Hepatocyte (in vitro differentiated cells): ENCODE measurements around the gene RFNG. TPM values are rescaled to one million over a fixed set of nuclear protein-coding genes. Genes with fewer than 3 reads are reported as not detected.

ENCODE experiments used
- DNase-seq: peaks from one replicate; pipeline ENCODE4 v3.0.0-alpha.2; 2016; ENCODE audit warnings: low spot score
- H2AFZ ChIP-seq: fragments of 200-600 bp; sonication (generic); 2 replicates; pipeline ENCODE4 v1.6.0; 2016; ENCODE audit warnings: antibody characterized with exemption, mild to moderate bottlenecking
- H3K27ac ChIP-seq: fragments of 200-600 bp; sonication (generic); 2 replicates; pipeline ENCODE4 v1.5.1; 2016; ENCODE audit warnings: mild to moderate bottlenecking
- H3K27me3 ChIP-seq: fragments of 200-600 bp; sonication (generic); 2 replicates; pipeline ENCODE4 v1.6.1; 2016
- H3K36me3 ChIP-seq: fragments of 200-600 bp; sonication (generic); replicated peaks from 2 replicates; pipeline ENCODE4 v1.5.1; 2016; ENCODE audit warnings: low read depth; ENCODE audit not compliant: insufficient read depth
- H3K4me1 ChIP-seq: fragments of 200-600 bp; sonication (generic); 2 replicates; pipeline ENCODE4 v1.5.1; 2016; ENCODE audit warnings: mild to moderate bottlenecking, moderate library complexity; ENCODE audit not compliant: insufficient read depth
- H3K4me2 ChIP-seq: fragments of 200-600 bp; sonication (generic); 2 replicates; pipeline ENCODE4 v1.6.0; 2016
- H3K4me3 ChIP-seq: fragments of 200-600 bp; sonication (generic); 2 replicates; pipeline ENCODE4 v1.5.1; 2016; ENCODE audit warnings: mild to moderate bottlenecking
- H3K79me2 ChIP-seq: fragments of 200-600 bp; sonication (generic); 2 replicates; pipeline ENCODE4 v1.6.0; 2017; ENCODE audit warnings: mild to moderate bottlenecking
- H3K9me2 ChIP-seq: fragments of 200-600 bp; sonication (generic); replicated peaks from 2 replicates; pipeline ENCODE4 v1.6.0; 2017; ENCODE audit warnings: mild to moderate bottlenecking; ENCODE audit not compliant: insufficient read depth
- H3K9me3 ChIP-seq: fragments of 200-600 bp; sonication (generic); 2 replicates; pipeline ENCODE4 v1.5.1; 2016; ENCODE audit warnings: low read depth, mild to moderate bottlenecking
- H4K20me1 ChIP-seq: fragments of 200-600 bp; sonication (generic); 2 replicates; pipeline ENCODE4 v1.6.0; 2016; ENCODE audit warnings: mild to moderate bottlenecking; ENCODE audit not compliant: insufficient read depth, poor library complexity, severe bottlenecking
- EZH2 ChIP-seq: fragments of 200-600 bp; sonication (generic); IDR thresholded peaks from 2 replicates; pipeline ENCODE4 v1.6.1; 2016; ENCODE audit warnings: antibody characterized with exemption, mild to moderate bottlenecking, borderline replicate concordance
- EZH2phosphoT487 ChIP-seq: fragments of 200-600 bp; sonication (generic); IDR thresholded peaks from one replicate; pipeline ENCODE4 v1.6.1; 2018; ENCODE audit warnings: antibody characterized with exemption, mild to moderate bottlenecking, low read depth, moderate library complexity; ENCODE audit not compliant: unreplicated experiment, severe bottlenecking
- WGBS: methylation state at CpG from one replicate; pipeline ENCODE4 v1.1.6; 2016; ENCODE audit warnings: low lambda C conversion rate; ENCODE audit errors: missing lambda C conversion rate; 5-methylcytosine and 5-hydroxymethylcytosine counted together
- polyA plus RNA-seq: library from polyadenylated mRNA; unstranded; fragments of >200 nt; fragmentation: Nextera tagmentation; extraction: Ambion mirVana; gene quantifications from 2 replicates; pipeline ENCODE4 v1.2.1, GENCODE V29; 2016
- total RNA-seq: library from RNA; depleted of rRNA; stranded (reverse); fragments of >200 nt; gene quantifications from 2 replicates; pipeline ENCODE4 v1.2.3, GENCODE V29; 2014
- TF ChIP-seq, protein P1 (sequence below): fragments of 200-600 bp; sonication (generic); IDR thresholded peaks from 2 replicates; pipeline ENCODE4 v1.5.1; 2016; ENCODE audit warnings: antibody characterized with exemption, mild to moderate bottlenecking; ENCODE audit not compliant: poor library complexity

The RFNG gene
- total and polyA plus RNA-seq, 2 experiments from 2014 or later = 43.2 to 109 TPM

DNA sequence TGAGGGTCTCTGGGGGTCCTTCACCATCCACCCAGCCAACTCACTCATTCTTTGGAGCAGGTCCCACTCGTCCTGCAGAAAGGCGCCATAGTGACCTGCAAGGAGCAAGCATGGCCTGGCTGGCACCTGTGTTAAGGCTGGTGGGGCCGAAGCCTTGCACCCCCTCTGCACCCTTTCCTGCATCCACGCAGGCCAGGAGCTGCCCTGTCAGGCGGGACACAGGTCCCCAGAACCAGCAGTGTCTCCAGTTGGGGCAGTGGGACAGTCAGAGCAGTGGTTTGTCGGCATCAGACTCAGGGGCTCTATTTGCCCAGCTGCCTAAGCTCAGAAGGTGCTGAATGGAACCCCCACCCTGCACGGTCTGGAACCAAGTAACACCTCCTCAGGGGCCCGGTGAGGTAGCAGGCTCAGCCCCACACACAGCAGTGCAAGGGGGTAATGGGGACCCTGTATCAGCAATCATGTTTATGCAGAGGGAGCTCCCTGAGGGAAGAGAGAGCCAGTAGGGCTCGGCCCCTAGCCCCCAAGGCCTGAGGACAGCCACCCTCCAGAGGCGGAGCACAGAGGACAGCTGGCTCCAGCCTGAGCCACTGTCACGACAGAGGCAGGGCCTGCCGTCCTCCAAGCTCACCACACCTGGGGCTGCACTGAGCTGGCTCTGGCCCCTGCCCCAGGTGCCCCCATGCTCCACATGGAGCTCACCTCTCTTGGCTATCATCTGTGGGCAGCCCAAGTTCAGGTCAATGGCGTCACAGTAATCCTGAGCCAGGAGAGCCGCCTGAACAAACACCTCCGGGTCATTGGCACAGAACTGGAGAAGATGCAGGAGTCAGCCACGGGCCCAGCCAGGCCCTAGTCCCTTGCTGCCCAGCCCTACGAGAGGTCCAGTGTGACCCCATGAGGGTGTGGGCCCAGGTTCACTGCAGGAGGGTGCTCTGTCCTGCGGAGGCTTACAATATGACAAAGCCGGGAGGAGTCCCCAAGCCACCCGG is 12.1 kb upstream of the RFNG start:
- WGBS = 90% methylated on average over 20 of the region's 20 CpGs
- Histone ChIP-seq H3K9me3 (no peaks in the 10 kb centered on the region), H3K4me1 (peaks cover 12% of the 10 kb centered on the region), H4K20me1 (no peaks in the 10 kb centered on the region), H2AFZ (no peak overlapping the region), H3K27ac (no peak overlapping the region), H3K9me2 (no peaks in the 10 kb centered on the region), H3K4me2 (peak overlapping the region; percentile 97), H3K4me3 (no peak overlapping the region), H3K36me3 (no peaks in the 10 kb centered on the region), H3K27me3 (no peaks in the 10 kb centered on the region), H3K79me2 (peaks cover 17% of the 10 kb centered on the region)
- TF ChIP-seq, protein P1, sequence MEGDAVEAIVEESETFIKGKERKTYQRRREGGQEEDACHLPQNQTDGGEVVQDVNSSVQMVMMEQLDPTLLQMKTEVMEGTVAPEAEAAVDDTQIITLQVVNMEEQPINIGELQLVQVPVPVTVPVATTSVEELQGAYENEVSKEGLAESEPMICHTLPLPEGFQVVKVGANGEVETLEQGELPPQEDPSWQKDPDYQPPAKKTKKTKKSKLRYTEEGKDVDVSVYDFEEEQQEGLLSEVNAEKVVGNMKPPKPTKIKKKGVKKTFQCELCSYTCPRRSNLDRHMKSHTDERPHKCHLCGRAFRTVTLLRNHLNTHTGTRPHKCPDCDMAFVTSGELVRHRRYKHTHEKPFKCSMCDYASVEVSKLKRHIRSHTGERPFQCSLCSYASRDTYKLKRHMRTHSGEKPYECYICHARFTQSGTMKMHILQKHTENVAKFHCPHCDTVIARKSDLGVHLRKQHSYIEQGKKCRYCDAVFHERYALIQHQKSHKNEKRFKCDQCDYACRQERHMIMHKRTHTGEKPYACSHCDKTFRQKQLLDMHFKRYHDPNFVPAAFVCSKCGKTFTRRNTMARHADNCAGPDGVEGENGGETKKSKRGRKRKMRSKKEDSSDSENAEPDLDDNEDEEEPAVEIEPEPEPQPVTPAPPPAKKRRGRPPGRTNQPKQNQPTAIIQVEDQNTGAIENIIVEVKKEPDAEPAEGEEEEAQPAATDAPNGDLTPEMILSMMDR = no peak
- TF ChIP-seq EZH2 (no peak), EZH2phosphoT487 (no peak)
- no peak for DNase-seq

DNA sequence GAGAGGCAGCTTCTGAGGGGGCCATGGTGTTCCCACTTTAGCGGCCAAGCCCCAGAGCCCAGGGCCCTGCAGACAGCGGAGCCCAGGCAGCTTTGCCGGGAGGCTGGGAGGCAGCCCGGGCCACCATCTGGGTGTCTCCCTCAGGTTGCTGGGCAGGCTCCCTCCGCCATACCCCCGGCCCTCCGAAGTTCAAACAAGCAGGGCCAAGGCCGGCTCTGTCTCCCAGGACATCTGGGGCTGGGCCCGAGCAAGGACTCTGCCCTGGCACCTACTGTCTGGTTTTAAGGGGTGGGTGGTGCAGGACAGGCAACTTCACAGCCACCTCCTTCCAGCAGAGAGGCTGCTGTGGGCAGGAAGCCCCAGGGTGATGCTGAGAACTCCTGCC is 11.4 kb upstream of the RFNG start:
- Histone ChIP-seq H3K4me1 (peaks cover 12% of the 10 kb centered on the region), H3K36me3 (no peaks in the 10 kb centered on the region), H3K4me2 (no peak overlapping the region), H3K9me2 (no peaks in the 10 kb centered on the region), H3K27me3 (no peaks in the 10 kb centered on the region), H2AFZ (no peak overlapping the region), H3K9me3 (no peaks in the 10 kb centered on the region), H3K27ac (no peak overlapping the region), H3K4me3 (no peak overlapping the region), H3K79me2 (peaks cover 17% of the 10 kb centered on the region), H4K20me1 (no peaks in the 10 kb centered on the region)
- 95% methylated on average over 9 of the region's 9 CpGs for WGBS
- TF ChIP-seq, protein P1 = no peak
- TF ChIP-seq EZH2phosphoT487 = no peak
- TF ChIP-seq EZH2 = no peak
- DNase-seq = no peak

DNA sequence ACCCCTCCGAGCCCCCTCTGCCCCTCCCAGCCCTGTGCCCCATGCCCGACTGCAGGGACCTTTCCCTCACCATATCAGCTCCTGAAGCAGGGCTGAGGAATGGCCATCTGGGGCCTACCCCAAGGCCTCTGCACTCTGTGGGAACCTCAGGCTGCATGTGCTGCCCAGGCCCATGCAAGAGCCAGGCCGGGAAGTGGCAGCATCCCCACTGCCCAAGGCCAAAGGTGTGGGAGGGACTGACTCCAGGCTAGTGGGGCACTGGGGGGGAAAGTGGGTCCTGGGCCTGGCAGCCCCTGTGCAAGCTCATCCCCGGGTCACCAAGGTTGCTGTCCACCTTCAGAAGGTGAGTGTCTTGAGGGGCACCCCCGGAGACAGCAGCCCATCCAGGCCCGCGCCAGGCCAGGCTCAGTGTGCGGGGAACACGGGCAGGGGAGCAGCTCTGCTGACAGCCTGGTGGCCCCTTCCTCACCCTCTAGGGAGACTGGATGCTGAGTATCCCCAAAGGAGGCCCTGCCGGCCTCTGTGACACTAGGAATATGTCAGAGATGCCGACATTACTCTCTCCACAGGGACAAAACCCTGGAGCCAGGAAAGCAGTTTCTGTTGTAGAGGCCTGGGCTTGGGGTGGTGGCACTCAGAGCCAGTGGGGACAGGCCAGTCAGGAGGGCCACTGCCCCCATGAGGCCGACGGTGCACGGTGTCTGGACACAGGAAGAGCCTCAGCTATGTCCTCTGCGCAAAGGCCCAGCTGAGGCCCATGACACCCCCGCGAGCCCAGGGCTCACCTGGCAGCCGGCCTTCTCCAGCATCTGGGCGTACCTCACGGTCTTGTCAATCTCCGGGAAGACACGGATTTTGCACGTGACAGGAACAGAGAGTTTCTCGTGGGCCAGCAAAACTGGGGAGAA is 10.7 kb upstream of the RFNG start:
- DNase-seq = no peak
- no peaks in the 10 kb centered on the region for H4K20me1 ChIP-seq
- no peaks in the 10 kb centered on the region for H3K27me3 ChIP-seq
- peaks cover 12% of the 10 kb centered on the region for H3K4me1 ChIP-seq
- no peaks in the 10 kb centered on the region for H3K36me3 ChIP-seq
- no peaks in the 10 kb centered on the region for H3K9me3 ChIP-seq
- no peak overlapping the region for H2AFZ ChIP-seq
- no peaks in the 10 kb centered on the region for H3K9me2 ChIP-seq
- peaks cover 17% of the 10 kb centered on the region for H3K79me2 ChIP-seq
- WGBS = 94% methylated on average over 24 of the region's 24 CpGs
- TF ChIP-seq EZH2 (no peak), EZH2phosphoT487 (no peak)
- TF ChIP-seq, protein P1 = no peak
- no peak overlapping the region for H3K4me2 ChIP-seq
- no peak overlapping the region for H3K27ac ChIP-seq
- H3K4me3 ChIP-seq = no peak overlapping the region
